Stimulated activated naive B cell treated with anti-CD40 and anti-IgM and Interleukin-4, amounts not matched to agents 10 μg/mL and 1 μg/mL and 100 μg/mL, for 72 hours (primary cell): Measurements from ENCODE around the gene SLC39A3.

Source experiments
- ATAC-seq, 2 donors: fragments of 150-1000 bp; cut with Tn5 transposase; replicated peaks; 2 replicates each; pipeline ENCODE4 v1.10.0; 2021; ENCODE audit warnings: moderate library complexity in 1 of 2
- DNase-seq: peaks from one replicate; pipeline ENCODE4 v3.0.0; 2021
- H3K27ac Mint-ChIP-seq: one replicate; pipeline ENCODE4 v1.8.0; 2022; ENCODE audit warnings: mild to moderate bottlenecking, mixed read lengths
- H3K27me3 Mint-ChIP-seq, 2 donors: one replicate each; pipeline ENCODE4 v1.8.0; 2022; ENCODE audit warnings: mixed read lengths in 2 of 2
- H3K36me3 Mint-ChIP-seq, 2 donors: one replicate each; pipeline ENCODE4 v1.8.0; 2022; ENCODE audit warnings: mixed read lengths in 2 of 2, mild to moderate bottlenecking in 1 of 2
- H3K4me1 Mint-ChIP-seq, 2 donors: one replicate each; pipeline ENCODE4 v1.8.0; 2022; ENCODE audit warnings: mixed read lengths in 2 of 2, mild to moderate bottlenecking in 1 of 2
- H3K4me3 Mint-ChIP-seq, 2 donors: one replicate each; pipeline ENCODE4 v1.8.0; 2022; ENCODE audit warnings: mild to moderate bottlenecking in 2 of 2, mixed read lengths in 2 of 2, moderate library complexity in 1 of 2
- H3K9me3 Mint-ChIP-seq, 2 donors: one replicate each; pipeline ENCODE4 v1.8.0; 2022; ENCODE audit warnings: mixed read lengths in 2 of 2, mild to moderate bottlenecking in 1 of 2

The SLC39A3 gene, protein sequence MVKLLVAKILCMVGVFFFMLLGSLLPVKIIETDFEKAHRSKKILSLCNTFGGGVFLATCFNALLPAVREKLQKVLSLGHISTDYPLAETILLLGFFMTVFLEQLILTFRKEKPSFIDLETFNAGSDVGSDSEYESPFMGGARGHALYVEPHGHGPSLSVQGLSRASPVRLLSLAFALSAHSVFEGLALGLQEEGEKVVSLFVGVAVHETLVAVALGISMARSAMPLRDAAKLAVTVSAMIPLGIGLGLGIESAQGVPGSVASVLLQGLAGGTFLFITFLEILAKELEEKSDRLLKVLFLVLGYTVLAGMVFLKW

DNA sequence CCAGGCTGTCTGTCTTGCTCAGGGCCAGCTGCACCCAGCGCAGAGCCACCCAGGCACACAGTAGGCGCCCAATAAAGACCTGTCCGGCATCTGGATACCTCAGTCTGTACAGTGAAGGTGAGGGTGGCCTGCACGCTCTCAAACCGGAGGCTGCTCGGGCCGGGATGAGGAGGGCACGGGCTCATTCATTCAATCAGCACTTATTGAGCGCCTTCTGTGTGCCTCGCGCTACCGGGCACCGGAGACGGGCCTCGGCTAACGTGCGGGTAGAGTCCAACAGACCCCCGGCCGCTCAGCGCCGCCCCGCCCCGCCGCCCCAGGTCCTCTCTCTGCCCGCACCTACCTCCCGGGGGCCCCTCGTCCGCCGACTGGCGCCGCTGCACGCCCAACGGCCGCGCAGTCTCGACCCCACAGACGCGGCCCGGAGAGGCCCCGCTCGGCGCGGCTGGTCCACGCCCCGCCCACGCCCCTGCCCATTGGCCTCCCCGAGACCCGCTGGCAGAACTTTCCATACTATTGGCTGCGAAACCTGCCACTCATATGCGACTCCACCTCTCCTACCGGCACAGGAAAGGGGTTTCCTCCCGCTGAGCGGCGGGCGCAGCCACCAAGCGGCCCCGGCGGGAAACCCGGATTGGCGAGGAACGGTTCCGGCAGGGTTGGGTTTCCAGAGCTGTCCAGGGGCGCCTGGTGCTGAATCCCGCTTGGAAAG lies at the start of gene SLC39A3:
Gene SLC39A3 (minus strand): TSS at position 416 of the 712 bp plus-strand sequence. CDS start 2,760 bp downstream, outside the sequence.
- Mint-ChIP-seq H3K36me3 (peaks cover 26 to 35% of the 10 kb centered on the region in 2 donors), H3K4me3 (peak within 1 kb of the TSS; percentile 92), H3K27ac (peak within 1 kb of the TSS; percentile 90), H3K4me1 (peaks cover 16 to 42% of the 10 kb centered on the region in 2 donors), H3K9me3 (no peaks in the 10 kb centered on the region), H3K27me3 (peaks cover 7 to 8% of the 10 kb centered on the region in 2 donors)
- peak; percentile 99 for DNase-seq
- peak; percentile 98 for ATAC-seq

DNA sequence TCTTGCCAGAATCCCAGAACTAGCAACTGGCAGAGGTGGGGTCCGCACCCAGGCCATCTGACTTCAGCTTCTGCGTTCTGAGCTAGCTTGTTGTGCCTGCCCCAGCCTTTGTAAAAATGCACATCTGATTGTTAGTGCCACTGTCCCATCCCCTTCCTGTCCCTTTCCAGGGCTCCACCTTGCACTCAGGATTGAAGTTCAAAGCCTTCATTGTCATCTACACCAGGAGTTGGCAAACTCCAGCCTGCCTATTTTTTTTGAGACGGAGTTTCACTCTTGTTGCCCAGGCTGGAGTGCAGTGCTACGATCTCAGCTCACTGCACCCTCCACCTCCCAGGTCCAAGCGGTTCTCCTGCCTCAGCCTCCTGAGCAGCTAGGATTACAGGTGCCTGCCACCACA lies 48.4 kb upstream of the SLC39A3 start:
- no peak for DNase-seq
- H3K4me1 Mint-ChIP-seq: peaks cover 35 to 61% of the 10 kb centered on the region in 2 donors
- no peaks in the 10 kb centered on the region for H3K9me3 Mint-ChIP-seq
- peak overlapping the region; percentile 6 to 27 for H3K4me3 Mint-ChIP-seq
- peaks cover 41 to 46% of the 10 kb centered on the region in 2 donors for H3K36me3 Mint-ChIP-seq
- no peak for ATAC-seq
- no peaks in the 10 kb centered on the region for H3K27me3 Mint-ChIP-seq
- peak overlapping the region; percentile 65 for H3K27ac Mint-ChIP-seq

DNA sequence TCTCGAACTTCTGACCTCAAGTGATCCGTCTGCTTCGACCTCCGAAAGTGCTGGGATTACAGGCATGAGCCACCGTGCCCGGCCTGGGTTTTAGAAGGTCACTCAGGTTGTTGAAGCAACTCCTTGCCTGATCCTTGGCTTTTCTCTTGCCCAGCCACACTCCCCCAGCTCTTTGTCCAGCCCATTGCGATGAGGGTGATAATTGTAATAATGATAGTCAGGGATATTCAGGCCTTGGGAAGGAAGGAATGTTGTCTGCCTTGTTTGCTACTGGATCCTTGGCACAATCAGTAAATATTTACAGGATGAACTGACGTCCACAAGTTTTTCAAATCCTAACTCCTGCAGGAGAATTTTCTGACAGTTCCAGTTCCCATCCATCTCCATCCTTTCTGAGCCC lies 47.3 kb upstream of the SLC39A3 start:
- peak overlapping the region; percentile 57 to 96 for H3K4me3 Mint-ChIP-seq
- H3K9me3 Mint-ChIP-seq: no peaks in the 10 kb centered on the region
- DNase-seq: no peak
- no peak for ATAC-seq
- peaks cover 36 to 68% of the 10 kb centered on the region in 2 donors for H3K4me1 Mint-ChIP-seq
- peaks cover 34 to 39% of the 10 kb centered on the region in 2 donors for H3K36me3 Mint-ChIP-seq
- no peak overlapping the region for H3K27ac Mint-ChIP-seq
- no peaks in the 10 kb centered on the region for H3K27me3 Mint-ChIP-seq

DNA sequence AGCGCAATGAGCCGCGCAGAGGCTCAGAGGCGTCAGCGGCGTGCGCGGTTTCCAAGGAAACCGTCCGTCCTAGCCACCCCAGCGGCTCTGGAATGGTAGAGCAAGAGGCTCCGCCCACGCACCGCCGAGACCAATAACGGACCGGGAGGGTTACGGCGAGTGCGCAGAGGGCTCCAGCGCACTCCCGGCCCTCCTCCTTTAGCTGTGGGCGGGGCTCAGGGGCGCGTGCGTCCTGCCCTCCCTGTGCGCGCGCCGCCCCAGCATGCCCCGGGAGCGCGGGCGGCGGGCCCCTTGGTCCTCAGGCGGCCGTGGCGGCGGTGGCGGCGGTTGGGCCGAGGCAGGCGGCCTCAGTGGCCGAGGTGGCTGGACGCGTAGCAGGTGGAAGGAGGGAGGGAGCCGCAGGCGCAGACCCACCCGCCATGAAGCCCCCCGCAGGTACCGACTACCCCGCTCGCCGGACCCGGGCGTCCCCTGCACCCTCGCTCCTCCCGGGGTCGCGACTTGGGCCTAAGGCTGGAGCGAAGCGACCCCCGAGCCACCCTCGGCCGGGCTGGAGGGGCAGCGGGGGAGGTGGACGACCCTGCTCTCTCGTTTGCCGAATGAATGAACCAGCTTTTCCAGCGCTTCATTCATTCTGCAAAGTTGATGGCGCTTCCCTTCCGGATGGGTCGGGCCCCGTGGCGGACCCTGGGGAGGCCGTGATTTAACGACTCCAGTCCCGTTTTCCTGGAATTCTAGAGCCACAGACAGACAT lies 45.6 kb upstream of the SLC39A3 start, which contains the start of gene THOP1:
Gene THOP1 (plus strand): TSS at position 260 of the 754 bp plus-strand sequence. CDS start 160 bp downstream, at position 420.
- DNase-seq (peak; percentile 98), ATAC-seq (peak; percentile 70 to 77)
- H3K27ac Mint-ChIP-seq: peak within 1 kb of the TSS; percentile 80
- peaks cover 24 to 28% of the 10 kb centered on the region in 2 donors for H3K36me3 Mint-ChIP-seq
- no peaks in the 10 kb centered on the region for H3K9me3 Mint-ChIP-seq
- H3K4me1 Mint-ChIP-seq: peaks cover 37 to 76% of the 10 kb centered on the region in 2 donors
- H3K4me3 Mint-ChIP-seq: peak within 1 kb of the TSS; percentile 94 to 96
- no peaks in the 10 kb centered on the region for H3K27me3 Mint-ChIP-seq

DNA sequence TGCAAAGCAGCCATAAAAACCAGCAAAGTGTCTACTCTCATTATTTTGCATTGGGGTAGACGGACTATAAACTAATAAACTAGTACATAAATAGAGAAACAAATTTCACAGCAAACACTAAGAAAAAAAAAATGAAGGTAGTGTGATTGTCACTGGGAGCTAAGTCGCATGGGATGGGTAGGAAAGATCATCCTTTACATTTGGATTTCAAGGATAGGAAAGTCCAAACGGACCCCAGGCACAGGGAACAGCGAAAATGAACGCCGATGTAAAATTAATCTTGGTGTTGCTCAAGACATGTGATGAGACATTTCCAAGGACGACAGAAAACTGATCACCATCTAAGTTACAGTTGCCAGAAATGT lies 43.9 kb upstream of the SLC39A3 start:
- H3K36me3 Mint-ChIP-seq: peaks cover 15 to 22% of the 10 kb centered on the region in 2 donors
- peak overlapping the region; percentile 94 for H3K27ac Mint-ChIP-seq
- no peak for ATAC-seq
- H3K9me3 Mint-ChIP-seq: no peaks in the 10 kb centered on the region
- peaks cover 27 to 68% of the 10 kb centered on the region in 2 donors for H3K4me1 Mint-ChIP-seq
- no peaks in the 10 kb centered on the region for H3K27me3 Mint-ChIP-seq
- no peak for DNase-seq
- H3K4me3 Mint-ChIP-seq: peak overlapping the region; percentile 90

DNA sequence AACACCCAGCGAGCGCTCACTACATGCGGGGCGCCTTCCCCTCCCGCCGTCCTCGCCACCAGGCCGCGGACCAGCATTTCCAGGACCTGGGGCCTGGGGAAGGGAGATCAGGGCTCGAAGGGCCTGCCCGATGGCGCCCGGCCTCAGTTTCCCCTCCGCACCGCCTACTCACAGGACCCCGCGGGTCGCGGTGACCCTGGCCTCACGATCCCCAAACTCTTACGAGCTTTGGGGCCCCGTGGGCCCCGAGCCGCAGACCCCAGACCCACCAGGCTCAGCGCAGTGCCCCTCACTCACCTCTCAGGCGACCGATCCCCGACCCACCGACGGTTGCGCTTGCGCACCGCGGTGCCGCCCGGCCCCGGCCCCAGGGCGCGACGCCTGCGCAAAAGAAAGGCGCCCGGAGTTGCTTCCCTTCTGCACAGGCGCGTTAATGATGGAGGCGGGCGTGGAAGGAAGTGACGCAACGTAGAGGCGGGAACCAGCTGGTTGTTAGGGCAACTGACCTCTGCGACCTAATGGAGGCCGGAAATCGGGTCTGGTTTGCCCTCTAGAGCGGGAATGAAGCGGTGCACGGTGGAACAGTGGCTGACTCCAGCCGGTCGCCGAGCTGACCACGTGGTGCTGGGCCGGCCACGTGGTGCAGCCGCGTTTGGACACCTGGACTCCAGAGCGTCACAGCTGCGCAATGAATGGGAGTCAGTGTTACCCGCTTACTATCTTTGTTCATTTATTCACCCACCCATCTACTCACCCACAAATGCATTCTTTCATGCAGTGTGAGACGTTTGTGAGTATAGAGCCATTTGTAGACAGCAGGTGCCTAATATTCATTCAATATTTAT lies 43.3 kb upstream of the SLC39A3 start, which contains the start of gene SGTA:
Gene SGTA (minus strand): TSS at position 338 of the 845 bp plus-strand sequence. CDS start 14,205 bp downstream, outside the sequence.
- DNase-seq (peak; percentile 98), ATAC-seq (peak; percentile 86 to 88)
- peak within 1 kb of the TSS; percentile 94 for H3K27ac Mint-ChIP-seq
- H3K36me3 Mint-ChIP-seq: peaks cover 15 to 23% of the 10 kb centered on the region in 2 donors
- no peaks in the 10 kb centered on the region for H3K27me3 Mint-ChIP-seq
- H3K4me3 Mint-ChIP-seq: peak within 1 kb of the TSS; percentile 90
- no peaks in the 10 kb centered on the region for H3K9me3 Mint-ChIP-seq
- H3K4me1 Mint-ChIP-seq: peaks cover 28 to 68% of the 10 kb centered on the region in 2 donors

DNA sequence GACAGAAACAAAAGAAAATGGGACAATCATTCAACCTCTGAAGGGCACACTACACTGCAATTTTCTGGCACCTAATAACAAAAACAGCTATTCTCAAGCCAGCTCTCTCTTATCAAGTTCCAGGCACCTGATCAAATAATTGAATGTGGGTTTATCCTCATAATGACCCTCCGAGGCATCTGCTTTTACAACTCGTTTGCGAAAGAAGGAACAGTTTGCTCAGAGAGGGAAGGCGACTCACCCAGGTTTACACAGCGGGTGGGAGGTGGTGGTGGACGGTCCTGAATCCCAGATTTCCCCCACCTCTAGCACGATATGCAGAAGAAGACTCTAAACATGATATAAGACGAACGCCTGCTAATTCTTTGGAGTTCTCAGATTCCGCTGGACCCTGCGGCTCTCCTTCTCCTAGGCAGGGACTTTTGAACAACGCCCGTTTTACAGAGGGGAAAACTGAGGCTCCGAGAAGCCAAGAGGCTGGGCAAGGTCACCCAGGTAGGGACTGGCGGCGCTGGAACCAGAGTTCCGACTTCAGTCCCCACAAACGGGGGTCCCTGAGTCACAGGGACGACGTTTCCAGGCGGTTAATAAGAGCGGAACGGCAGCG lies 42.6 kb upstream of the SLC39A3 start:
- H3K4me1 Mint-ChIP-seq: peaks cover 21 to 64% of the 10 kb centered on the region in 2 donors
- H3K36me3 Mint-ChIP-seq: peaks cover 11 to 20% of the 10 kb centered on the region in 2 donors
- H3K9me3 Mint-ChIP-seq: no peaks in the 10 kb centered on the region
- H3K27ac Mint-ChIP-seq: peak overlapping the region; percentile 94
- ATAC-seq: no peak
- no peak for DNase-seq
- H3K27me3 Mint-ChIP-seq: no peaks in the 10 kb centered on the region
- peak overlapping the region; percentile 90 for H3K4me3 Mint-ChIP-seq

DNA sequence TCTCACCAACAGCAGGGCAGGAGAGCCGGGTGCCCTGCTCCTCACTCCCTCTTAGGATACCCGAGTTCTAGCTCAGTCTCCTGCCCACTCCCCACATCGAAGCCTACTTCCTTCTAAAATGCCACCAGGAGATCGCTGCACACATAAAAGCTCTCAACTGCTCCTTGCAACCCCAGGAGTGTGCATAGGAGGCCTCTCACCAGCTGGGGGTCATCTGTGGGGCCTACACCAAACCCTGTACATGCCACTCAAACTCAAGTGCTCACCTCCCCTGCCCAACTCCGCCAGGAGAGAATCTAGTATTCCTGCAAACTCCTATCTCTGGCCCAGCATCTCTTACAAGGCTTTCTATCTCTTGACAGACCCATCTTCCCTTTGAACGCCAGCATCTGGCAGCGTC lies 40.5 kb upstream of the SLC39A3 start:
- Mint-ChIP-seq H3K9me3 (no peaks in the 10 kb centered on the region), H3K27me3 (no peaks in the 10 kb centered on the region), H3K36me3 (peaks cover 14 to 34% of the 10 kb centered on the region in 2 donors), H3K27ac (peak overlapping the region; percentile 15), H3K4me1 (peaks cover 27 to 68% of the 10 kb centered on the region in 2 donors), H3K4me3 (peak overlapping the region in 1 of 2 donors; percentile 7)
- ATAC-seq: no peak
- no peak for DNase-seq

DNA sequence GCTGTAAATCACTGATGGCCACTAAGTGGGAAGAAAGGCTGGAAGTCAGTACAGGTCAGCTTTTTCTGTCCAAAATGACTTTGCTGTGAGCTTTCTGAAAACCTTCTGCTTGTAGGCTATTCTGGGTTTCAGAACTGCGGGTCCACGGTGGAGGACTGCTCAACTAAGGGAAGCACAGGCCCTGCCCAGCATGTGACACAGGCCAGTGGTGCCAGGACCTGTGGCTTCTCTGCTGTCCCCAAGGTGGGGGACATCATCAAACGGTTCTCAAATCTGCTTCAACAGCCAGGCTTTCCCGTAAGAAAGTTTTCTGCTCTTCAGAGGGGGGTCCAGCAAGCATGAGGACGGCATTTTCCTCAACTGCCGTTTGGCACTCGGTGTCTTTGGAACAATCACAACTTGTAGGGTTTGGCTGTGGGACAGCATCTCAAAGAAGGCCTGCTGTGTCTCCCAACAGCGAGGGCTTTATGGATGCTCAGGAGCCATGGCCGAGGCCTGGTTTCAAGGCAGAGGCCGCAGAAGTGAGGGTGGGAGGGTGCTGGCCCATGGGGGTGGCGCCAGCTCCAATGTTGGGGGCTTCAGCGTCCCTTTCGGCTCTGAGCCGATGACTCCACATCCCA lies 39.4 kb upstream of the SLC39A3 start:
- peaks cover 35 to 77% of the 10 kb centered on the region in 2 donors for H3K4me1 Mint-ChIP-seq
- ATAC-seq (no peak), DNase-seq (no peak)
- H3K27ac Mint-ChIP-seq: no peak overlapping the region
- no peaks in the 10 kb centered on the region for H3K9me3 Mint-ChIP-seq
- peaks cover 15 to 40% of the 10 kb centered on the region in 2 donors for H3K36me3 Mint-ChIP-seq
- no peak overlapping the region for H3K4me3 Mint-ChIP-seq
- H3K27me3 Mint-ChIP-seq: no peaks in the 10 kb centered on the region

DNA sequence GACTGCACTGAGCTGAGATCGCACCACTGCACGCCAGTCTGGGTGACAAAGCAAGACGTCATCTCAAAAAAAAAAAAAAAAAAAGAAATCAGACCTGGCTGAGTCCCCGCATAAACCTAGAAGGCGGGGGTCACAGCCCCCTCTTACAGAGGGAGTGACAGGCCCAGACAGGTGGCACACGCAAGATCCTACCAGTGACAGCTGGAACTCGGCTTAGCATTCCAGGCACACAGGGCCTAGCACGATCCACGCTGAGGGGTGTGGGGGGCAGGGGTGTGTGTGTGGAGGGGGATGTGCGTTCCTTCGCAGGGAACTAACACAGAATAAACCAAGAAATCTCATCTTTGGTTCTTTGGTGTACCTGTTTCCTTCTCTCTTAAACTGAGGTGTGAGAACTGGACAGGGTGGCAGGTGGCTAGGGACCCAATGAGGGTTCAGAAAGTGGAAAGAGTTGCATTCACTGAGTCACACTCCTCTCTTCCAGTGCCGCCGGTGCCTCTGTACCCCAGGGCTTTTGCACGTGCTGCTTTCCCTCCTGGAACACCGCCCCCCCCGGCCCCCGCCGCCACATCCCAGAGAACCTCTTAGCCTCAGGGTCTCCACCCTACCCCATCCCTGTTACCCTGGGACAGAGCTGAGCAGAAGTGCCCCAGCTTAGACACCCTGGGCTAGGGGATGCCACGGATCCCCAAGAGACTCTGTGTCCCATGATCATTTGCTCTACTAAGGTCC lies 38.3 kb upstream of the SLC39A3 start:
- ATAC-seq (no peak), DNase-seq (no peak)
- Mint-ChIP-seq H3K4me1 (peaks cover 35 to 67% of the 10 kb centered on the region in 2 donors), H3K36me3 (peaks cover 15 to 45% of the 10 kb centered on the region in 2 donors), H3K27ac (no peak overlapping the region), H3K27me3 (no peaks in the 10 kb centered on the region), H3K9me3 (no peaks in the 10 kb centered on the region), H3K4me3 (peak overlapping the region in 1 of 2 donors; percentile 24)

DNA sequence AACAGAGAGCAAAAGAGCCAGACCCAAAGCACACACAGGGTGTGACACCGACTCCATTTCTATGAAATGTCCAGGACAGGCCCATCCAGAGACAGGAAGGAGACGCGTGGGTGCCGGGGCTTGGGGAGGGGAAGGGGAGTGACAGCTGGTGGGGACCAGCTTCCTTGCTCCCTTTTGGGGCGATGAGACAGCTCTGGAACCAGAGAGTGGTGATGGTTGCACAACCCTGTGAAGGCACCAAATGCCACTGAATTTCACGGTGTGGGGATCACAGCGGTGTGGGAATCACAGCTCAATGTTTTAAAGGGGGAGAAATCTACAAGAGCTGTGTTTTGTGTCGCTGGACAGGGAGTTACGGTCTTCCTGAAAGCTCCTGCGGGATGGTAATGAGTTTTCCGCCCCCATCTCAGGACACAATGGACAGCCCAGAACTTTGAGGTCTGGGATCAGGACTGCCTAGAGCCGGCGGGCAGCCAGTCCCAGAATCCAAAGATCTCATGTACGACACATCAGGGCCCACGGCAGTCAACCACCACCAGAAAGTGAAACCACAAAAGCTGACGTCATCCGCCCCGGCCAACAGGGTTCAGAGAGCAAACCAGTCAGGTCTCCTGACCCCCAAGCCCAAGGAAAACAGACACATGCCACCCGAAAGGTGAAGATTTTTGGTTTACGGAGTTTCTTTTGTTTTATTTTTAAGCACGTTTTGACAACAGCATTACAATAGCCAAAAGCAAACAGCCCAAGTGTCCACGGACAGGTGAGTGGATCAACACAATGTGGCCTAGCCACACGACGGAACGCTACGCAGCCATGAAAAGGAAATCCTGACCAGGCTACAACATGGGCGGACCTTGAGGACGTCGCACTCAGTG lies 36.0 kb upstream of the SLC39A3 start:
- H3K27ac Mint-ChIP-seq: peak overlapping the region; percentile 95
- peak; percentile 36 for DNase-seq
- ATAC-seq: peak; percentile 86 to 87
- no peaks in the 10 kb centered on the region for H3K27me3 Mint-ChIP-seq
- H3K9me3 Mint-ChIP-seq: no peaks in the 10 kb centered on the region
- H3K4me3 Mint-ChIP-seq: peak overlapping the region; percentile 83 to 86
- H3K36me3 Mint-ChIP-seq: peaks cover 21 to 53% of the 10 kb centered on the region in 2 donors
- H3K4me1 Mint-ChIP-seq: peaks cover 39 to 62% of the 10 kb centered on the region in 2 donors
